Stimulated activated CD8-positive, alpha-beta memory T cell treated with anti-CD3 and anti-CD28 coated beads, Interleukin-4, amount 100 ng/mL, for 4 hours (primary cell): ENCODE results near the gene TPRKB.
"Not testable (repeated sequence)": the region's sequence is repeated elsewhere in the genome, so short reads cannot be mapped to it uniquely, and the experiment has no call there.

Experiments
- DNase-seq, 2 donors: peaks; one replicate each; pipeline ENCODE4 v3.0.0-alpha.2; 2020; ENCODE audit warnings: low read depth in 2 of 2, low spot score in 1 of 2

Gene TPRKB

GRCh38 chr2:73740767-73741166 is 3.6 kb upstream of the TPRKB start:
- no peak for DNase-seq

DNA sequence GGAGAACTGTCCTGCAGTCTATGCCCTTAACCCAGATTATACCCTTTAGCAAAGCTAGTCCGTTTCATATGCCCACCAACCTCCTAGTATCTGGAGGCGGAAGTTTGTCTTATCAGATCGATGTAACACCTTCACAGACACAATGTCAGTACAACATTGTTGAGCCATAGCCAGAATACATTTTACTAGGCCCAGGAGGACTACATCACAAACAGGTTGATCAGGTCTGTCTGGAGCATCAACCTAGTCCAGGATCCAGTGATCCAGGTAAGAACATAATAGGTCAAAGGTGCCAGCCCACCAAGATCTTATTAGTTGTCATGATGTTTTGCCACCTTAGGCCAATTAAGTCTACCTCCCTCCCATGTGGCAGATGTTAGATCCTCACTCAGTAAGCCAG is 2.0 kb upstream of the TPRKB start:
- no peak for DNase-seq

GRCh38 chr2:73736378-73736777 is 767 bp downstream of the TPRKB start:
- DNase-seq, result no peak

GRCh38 chr2:73730810-73731209 is 6.3 kb downstream of the TPRKB start:
- no peak for DNase-seq

DNA sequence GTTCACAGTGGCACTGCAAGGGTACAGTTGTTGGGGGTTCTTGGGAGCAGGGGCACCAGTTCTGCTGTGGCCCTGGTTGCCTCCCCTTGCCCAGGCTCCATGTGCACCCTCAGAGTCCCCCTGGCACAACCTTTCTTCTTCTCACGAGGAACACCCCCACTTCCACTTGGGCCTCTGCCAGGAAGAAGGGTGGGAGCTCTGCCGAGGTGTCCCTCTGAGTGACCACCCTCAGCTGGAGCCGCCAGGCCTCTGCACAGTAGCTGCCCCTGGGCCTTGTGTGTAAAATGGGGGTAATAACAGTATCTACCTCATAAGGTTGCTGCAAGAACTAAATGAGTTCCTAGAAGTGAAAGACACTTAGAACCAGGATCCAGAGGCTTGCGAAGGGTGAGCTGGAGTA is 8.4 kb downstream of the TPRKB start:
- DNase-seq, result no peak

DNA sequence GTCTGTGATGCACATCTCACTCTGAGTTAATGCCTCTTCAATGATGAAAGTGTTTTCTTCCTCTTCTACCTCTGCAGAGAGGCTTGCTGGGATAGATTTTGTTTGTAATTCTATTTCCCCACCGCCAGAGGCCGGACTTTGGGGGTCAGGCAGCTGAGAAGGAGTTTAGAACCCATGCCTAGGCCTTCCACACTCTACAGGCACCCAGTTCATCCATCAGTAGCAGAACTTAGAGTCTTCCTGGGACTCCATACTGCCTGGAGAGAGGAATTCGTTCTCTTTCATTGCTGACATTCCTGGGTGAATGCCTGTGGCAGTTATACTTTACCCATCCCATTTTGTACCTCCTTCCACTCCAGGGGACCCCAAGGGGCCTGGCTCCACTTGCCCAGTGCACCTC is 9.1 kb downstream of the TPRKB start:
- DNase-seq, result no peak

DNA sequence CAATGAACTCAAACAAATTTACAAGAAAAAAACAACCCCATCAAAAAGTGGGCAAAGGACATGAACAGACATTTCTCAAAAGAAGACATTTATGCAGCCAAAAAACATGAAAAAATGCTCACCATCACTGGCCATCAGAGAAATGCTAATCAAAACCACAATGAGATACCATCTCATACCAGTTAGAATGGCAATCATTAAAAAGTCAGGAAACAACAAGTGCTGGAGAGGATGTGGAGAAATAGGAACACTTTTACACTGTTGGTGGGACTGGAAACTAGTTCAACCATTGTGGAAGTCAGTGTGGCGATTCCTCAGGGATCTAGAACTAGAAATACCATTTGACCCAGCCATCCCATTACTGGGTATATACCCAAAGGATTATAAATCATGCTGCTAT is 10.5 kb downstream of the TPRKB start:
- not testable (repeated sequence) for DNase-seq

- DNase-seq, result no peak
These were observed 18.1 kb downstream of the TPRKB start for GRCh38 chr2:73718851-73719621.

DNA sequence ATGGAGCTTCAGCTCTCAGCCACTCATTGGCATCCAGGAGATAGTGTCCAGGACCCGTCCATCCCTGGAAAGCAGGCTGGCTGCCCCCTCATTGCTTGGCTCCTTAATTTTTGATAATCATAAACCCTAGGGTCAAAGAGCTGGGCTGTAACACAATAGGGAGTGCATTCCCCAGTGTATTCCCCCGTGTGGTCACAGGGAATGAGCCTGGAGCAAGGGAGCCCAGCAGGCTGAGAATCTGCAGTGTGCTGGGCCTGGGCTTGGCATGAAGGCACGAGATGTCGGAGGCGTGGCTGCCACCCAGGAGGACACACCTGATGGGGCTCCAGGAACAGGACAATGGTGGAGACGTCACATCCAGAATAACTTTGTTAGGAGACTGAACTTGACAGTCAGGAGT is 18.7 kb downstream of the TPRKB start:
- no peak for DNase-seq

DNA sequence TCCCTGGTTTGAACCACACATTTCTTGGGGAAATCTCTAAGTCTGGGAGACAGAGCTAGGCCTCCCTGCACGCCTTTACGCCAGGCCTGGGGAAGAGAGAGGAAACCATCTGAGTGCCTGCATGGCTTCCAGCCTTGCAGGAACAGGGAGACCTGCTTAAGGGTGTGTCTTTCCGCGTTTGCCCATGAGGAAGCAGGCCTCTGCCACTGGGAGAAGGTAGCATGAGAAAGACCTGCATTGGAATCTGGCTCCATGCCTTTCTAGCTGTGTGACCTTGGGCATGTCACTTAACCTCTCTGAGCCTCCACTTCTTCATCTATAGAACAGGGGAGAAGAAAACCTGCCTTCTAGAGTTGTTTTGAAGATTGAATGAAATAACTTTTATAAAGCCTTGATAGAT is 19.4 kb downstream of the TPRKB start:
- DNase-seq, result not testable (repeated sequence)

- no peak for DNase-seq
These were observed 19.9 kb downstream of the TPRKB start for GRCh38 chr2:73717251-73717606.

- DNase-seq, result no peak
These were observed 20.4 kb downstream of the TPRKB start for GRCh38 chr2:73716543-73717250.

DNA sequence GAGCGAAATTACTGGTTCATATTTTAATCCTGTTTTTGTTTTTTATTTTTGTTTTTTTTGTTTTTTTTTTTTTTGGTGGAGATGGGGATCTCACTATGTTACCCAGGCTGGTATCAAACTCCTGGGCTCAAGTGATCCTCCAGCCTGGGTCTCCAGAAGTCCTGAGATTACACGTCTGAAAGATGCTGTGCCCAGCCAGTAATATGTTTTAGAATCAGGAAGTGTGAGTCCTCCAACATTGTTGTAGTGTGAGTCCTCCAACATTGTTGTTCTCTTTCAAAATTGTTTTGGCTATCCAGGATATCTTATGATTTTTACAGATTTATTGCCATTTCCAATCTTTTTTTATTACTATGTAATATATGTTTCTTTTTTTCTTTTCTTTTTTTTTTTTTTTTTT is 23.1 kb downstream of the TPRKB start:
- DNase-seq, result no peak

DNA sequence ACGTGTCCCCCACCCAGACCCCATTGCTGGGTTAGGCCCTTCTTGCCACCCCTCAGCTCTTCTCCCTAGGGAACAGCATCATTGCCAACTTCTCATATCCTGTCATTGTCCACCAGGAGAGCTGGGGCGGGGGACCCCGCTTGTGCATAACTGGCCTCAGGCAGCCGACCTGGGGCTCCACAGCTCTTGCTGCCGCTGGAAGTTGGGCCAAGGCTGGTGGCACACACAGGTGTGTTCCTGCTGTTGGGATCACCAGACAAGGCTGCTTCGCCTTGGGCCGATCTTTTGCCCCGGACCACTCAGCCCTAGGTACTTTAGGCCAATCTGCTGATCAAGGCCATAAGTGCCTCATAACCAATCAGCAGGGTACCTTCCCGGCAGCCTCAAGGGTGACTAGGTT is 28.6 kb downstream of the TPRKB start:
- no peak for DNase-seq

GRCh38 chr2:73707636-73708035 is 29.5 kb downstream of the TPRKB start:
- DNase-seq, result no peak

GRCh38 chr2:73707058-73707457 is 30.1 kb downstream of the TPRKB start:
- DNase-seq, result no peak

DNA sequence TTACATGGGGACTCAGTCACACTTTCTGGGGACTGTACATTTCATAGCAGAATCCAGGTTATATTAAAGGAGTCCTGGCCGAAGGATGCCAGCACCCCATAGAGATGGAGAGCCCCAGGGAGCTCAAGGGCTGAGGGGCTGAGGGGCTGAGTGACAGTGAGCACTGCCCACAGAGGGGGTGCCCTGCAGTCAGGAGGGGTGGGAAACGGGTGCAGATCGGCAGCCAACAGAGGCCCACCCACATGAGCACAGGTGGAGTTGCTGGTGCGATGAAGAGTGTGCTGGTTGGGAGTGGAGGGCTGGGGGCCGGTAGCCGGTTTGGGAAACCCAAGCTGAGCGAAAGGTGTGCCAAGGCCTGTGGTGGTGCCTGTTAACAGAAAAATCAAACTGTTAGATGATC is 32.1 kb downstream of the TPRKB start:
- DNase-seq, result no peak

GRCh38 chr2:73704285-73704684 is 32.9 kb downstream of the TPRKB start:
- DNase-seq, result no peak

- no peak for DNase-seq
These were observed 33.5 kb downstream of the TPRKB start for GRCh38 chr2:73703675-73704074.

- not testable (repeated sequence) for DNase-seq
These were observed 34.2 kb downstream of the TPRKB start for GRCh38 chr2:73702852-73703493.

GRCh38 chr2:73701968-73702665 is 35.0 kb downstream of the TPRKB start:
- no peak for DNase-seq

- not testable (repeated sequence) for DNase-seq
These were observed 35.7 kb downstream of the TPRKB start for GRCh38 chr2:73701448-73701765.
